SIG-M5 treated with dmso at 0.1 percent for 504 hours (cell line): ENCODE results near the gene S1PR4.
"Not testable (repeated sequence)": the region's sequence is repeated elsewhere in the genome, so short reads cannot be mapped to it uniquely, and the experiment has no call there.

Experiments used
- DNase-seq: peaks from one replicate; lab custom pipeline; 2025; ENCODE audit not compliant: unreplicated experiment; lab: John Stamatoyannopoulos, UW

Gene S1PR4

GRCh38 chr19:3151563-3152418 is 26.8 kb upstream of the S1PR4 start:
- DNase-seq: no peak

GRCh38 chr19:3152419-3152780 is 26.2 kb upstream of the S1PR4 start:
- no peak for DNase-seq

GRCh38 chr19:3153286-3154230 is 25.0 kb upstream of the S1PR4 start:
- DNase-seq: no peak

- DNase-seq: not testable (repeated sequence)
These were observed 24.1 kb upstream of the S1PR4 start for GRCh38 chr19:3154447-3154846.

GRCh38 chr19:3154957-3155736 is 23.4 kb upstream of the S1PR4 start:
- DNase-seq: peak; percentile 9

GRCh38 chr19:3157096-3157845 is 21.3 kb upstream of the S1PR4 start:
- DNase-seq: no peak

GRCh38 chr19:3159565-3159964 is 19.0 kb upstream of the S1PR4 start:
- DNase-seq: no peak

GRCh38 chr19:3160219-3160618 is 18.4 kb upstream of the S1PR4 start:
- DNase-seq: no peak

- no peak for DNase-seq
These were observed 17.1 kb upstream of the S1PR4 start for GRCh38 chr19:3161453-3161852.

GRCh38 chr19:3162418-3163229 is 15.9 kb upstream of the S1PR4 start:
- DNase-seq: no peak

GRCh38 chr19:3163230-3163886 is 15.2 kb upstream of the S1PR4 start:
- peak; percentile 53 for DNase-seq

GRCh38 chr19:3163943-3164342 is 14.6 kb upstream of the S1PR4 start:
- no peak for DNase-seq

- no peak for DNase-seq
These were observed 10.9 kb upstream of the S1PR4 start for GRCh38 chr19:3167533-3168272.

- DNase-seq: no peak
These were observed 6.5 kb upstream of the S1PR4 start for GRCh38 chr19:3171894-3172672.

GRCh38 chr19:3172673-3173000 is 5.9 kb upstream of the S1PR4 start:
- not testable (repeated sequence) for DNase-seq

- DNase-seq: no peak
These were observed 2.5 kb upstream of the S1PR4 start for GRCh38 chr19:3175781-3176714.
